HT1080 (cell line): ENCODE results near the gene FREM3. TPM values are rescaled to one million over a fixed set of nuclear protein-coding genes. Genes with fewer than 3 reads are reported as not detected.
A peak's percentile ranks its signal among the peaks of the same experiment; 100 is the strongest.
"Not testable (repeated sequence)": the region's sequence is repeated elsewhere in the genome, so short reads cannot be mapped to it uniquely, and the experiment has no call there.

ENCODE experiments used
- DNase-seq: peaks from one replicate; pipeline ENCODE4 v3.0.0-alpha.2; 2015; ENCODE audit warnings: low read depth
- total RNA-seq: library from RNA; depleted of rRNA; stranded (reverse); fragments of >200 nt; shearing (Covaris generic); gene quantifications from 2 replicates; pipeline ENCODE4 v1.2.3, GENCODE V29; 2014

Gene FREM3
- total RNA-seq, 1 experiment from 2014 or later, result not detected

DNA sequence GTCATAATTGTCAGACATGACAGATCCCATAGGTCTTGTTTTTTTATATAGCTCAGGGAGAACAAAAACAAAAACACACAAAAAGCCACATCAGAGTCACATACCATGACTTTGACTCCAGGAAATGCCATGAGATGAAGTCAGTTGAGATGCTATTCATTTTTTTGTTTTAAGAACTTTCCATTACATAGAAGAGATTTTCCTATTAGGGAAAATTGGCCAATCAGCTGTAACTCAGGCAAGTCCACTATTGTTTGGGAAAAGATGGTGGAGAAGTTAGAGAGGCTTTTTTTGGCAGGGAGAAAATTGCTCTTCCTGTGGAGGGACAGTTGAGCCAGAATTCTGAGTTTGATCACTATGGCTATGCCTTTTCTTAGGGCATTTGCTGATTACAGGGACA lies 114.4 kb downstream of the FREM3 start:
- DNase-seq, result no peak

GRCh38 chr4:143585548-143585947 lies 114.9 kb downstream of the FREM3 start:
- DNase-seq, result no peak

DNA sequence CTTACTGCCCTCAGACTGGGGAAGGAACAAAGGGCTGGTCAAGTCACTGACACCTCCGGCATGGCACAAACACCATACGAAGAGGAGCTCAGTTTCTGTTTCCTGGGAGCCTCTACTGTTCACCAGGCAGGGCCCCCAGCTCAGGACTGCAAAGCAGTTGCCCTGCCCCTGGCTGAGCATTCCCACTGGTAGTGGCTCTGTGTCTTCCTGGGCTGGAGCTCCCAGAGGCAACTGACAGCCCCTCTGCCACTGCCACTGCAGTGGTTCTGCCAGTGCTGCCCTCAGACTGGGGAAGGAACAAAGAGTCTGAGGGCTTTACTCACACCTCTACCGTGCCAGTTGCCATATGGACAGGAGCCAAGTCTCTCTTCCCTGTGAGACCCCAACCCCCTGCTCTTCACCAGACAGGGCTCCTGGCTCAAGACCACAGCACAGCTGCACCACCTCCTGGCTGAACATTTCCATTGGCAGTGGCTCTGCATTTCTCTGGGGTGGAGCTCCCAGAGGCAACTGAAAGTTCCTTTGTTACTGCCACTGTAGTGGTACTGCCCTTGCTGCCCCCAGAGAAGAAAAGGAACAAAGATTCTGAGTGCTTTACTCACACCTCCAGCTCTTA lies 119.0 kb downstream of the FREM3 start:
- DNase-seq, result no peak

- DNase-seq, result no peak
These were observed 125.1 kb downstream of the FREM3 start for GRCh38 chr4:143575331-143575730.

GRCh38 chr4:143564472-143564871 lies 136.0 kb downstream of the FREM3 start:
- no peak for DNase-seq

DNA sequence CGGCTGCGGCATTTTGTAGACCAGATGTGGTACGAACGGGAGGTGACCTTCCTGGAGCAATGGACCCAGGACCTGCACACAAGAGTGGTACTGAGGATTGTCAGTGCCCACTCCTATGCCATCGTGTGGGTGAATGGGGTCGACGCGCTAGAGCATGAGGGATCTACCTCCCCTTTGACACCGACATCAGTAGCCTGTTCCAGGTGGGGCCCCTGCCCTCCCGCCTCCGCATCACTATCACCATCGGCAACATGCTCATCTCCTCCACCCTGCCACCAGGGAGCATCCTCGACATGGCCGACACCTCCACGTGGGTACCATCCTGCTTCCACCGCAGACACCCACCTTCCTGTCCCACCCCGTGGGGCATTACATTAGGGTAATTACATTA lies 140.7 kb downstream of the FREM3 start:
- no peak for DNase-seq

DNA sequence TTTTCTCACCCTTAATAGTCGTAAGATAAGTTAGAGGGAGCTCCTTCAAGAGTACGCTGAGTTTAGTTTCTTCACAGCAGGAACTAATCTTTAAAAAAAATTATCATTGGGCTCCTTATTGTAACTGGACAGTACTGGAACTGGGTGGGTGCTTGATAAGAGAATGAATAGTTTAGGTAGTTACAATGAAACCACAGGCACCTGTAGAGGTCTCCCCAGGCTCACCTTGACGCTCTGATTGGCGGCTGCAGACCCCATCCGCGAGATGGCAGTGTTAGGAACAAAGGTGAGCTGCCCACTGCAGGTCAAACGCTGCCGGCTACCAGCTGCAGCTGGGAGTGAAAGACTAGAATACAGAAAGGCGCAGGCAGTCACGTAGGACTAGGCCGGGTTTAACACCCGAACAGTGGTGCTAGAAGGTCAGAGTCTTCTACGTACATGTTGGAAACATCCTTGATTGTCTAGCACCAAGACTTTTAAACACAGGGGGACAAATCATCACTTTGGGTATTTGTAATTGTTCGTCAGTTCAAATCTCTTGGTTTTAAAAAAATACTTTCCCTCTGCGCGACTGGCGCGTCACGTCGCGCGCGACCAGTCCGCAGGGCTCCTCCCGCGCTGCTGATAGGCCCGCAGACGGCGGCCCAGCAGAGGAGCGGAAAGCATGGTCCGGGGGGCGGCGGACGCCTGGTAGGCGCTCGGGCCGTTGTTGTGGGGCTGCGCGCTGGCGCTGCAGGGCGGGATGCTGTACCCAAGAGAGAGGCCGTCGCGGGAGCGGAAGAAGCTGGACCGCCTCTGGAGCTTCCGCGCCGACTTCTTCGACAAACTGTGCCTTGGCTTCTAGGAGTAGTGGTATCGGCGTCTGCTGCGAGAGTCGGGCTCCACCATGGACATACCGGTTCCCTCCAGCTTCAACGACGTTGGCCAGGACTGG lies 141.4 kb downstream of the FREM3 start:
- peak; percentile 10 for DNase-seq

GRCh38 chr4:143558286-143558685 lies 142.2 kb downstream of the FREM3 start:
- no peak for DNase-seq

GRCh38 chr4:143555676-143556075 lies 144.8 kb downstream of the FREM3 start:
- no peak for DNase-seq

GRCh38 chr4:143554728-143555597 lies 145.5 kb downstream of the FREM3 start:
- no peak for DNase-seq

DNA sequence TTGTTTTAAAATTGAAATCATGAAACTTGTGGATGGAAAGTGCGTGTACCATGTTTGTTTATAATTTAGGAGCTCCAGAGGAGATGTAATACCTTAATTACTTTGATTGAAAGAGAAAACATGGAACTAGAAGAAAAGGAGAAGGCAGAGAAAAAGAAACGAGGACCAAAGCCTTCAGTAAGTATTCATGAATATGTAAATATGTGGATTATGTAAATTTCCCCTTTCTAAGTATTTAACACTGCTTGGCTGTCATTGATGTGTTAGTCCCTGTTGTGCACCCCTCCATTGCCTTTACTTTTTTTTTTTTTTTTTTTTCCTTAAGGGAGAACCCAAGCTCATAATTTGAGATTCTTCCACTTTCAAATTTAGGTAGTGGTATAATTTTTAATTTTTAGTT lies 150.5 kb downstream of the FREM3 start:
- no peak for DNase-seq

- no peak for DNase-seq
These were observed 160.8 kb downstream of the FREM3 start for GRCh38 chr4:143539670-143540023.

GRCh38 chr4:143538979-143539669 lies 161.4 kb downstream of the FREM3 start:
- DNase-seq, result no peak

- DNase-seq, result no peak
These were observed 168.5 kb downstream of the FREM3 start for GRCh38 chr4:143531788-143532491.

GRCh38 chr4:143531380-143531779 lies 169.1 kb downstream of the FREM3 start:
- no peak for DNase-seq

- not testable (repeated sequence) for DNase-seq
These were observed 172.4 kb downstream of the FREM3 start for GRCh38 chr4:143528046-143528445.
